Caki2 (cell line): Measurements from ENCODE around the gene FEN1. TPM values are rescaled to one million over a fixed set of nuclear protein-coding genes. Genes with fewer than 3 reads are reported as not detected.

Experiments
- DNase-seq: peaks from one replicate; pipeline ENCODE4 v3.0.0-alpha.2; 2015; ENCODE audit warnings: low read depth
- in situ Hi-C: cut with HindIII; loops from 2 replicates; pipeline ENCODE4 v1.10.0; 2016; ENCODE audit warnings: low sequenced_read_pairs, low pct_unique_long_range_greater_than_20kb, mixed read lengths
- total RNA-seq: library from RNA; depleted of rRNA; stranded (reverse); fragments of >200 nt; shearing (Covaris generic); gene quantifications from 2 replicates; pipeline ENCODE4 v1.2.3, GENCODE V29; 2014; ENCODE audit warnings: low replicate concordance

The FEN1 gene
- total RNA-seq, 1 experiment from 2014 or later = 61.0 TPM

GRCh38 chr11:61754534-61755482, 37.9 kb upstream of the FEN1 start:
- DNase-seq = no peak
- in situ Hi-C loops = no loop called here

GRCh38 chr11:61756147-61756451, 36.6 kb upstream of the FEN1 start:
- no peak for DNase-seq
- in situ Hi-C loops = no loop called here

DNA sequence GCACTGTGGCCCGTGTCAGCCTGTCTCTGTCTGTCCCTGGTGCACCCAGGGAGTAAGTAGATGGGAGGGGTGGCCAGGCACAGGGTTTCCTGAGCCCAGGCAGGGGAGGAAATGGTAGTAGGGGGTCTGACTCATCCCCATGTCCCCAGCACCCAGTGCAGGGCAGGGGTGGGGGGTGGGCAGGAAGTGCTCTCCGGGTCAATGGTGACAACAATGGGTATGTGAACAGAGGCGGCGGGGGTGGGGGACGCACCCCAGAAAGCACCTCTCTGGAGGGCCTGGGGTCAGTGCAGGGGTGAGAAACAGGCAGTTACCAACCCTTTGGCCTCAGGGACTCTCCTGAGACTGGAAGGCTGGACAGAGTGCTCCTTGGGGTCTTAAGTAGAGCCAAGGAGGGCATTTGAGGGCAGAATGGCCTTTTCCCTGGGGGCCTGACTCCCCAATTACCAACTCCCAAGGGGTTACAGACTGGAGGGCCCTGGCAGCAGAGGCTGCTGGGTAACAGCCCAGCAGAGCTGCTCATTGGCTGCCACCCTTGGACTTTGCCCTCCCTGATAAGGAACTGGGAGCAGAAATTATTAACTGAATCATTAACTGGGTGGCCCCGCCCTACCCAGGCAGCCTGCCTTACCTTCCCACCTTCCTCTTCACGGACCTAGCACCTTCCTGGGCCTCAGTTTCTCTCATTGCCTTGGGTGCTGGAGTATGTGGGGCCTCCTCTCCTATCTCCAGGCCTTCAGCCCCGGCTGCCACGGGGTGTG, 36.1 kb upstream of the FEN1 start:
- DNase-seq = peak; percentile 81
- in situ Hi-C loops = no loop called here

- in situ Hi-C loops = no loop called here
- DNase-seq = no peak
These were observed 35.4 kb upstream of the FEN1 start for GRCh38 chr11:61757213-61757862.

DNA sequence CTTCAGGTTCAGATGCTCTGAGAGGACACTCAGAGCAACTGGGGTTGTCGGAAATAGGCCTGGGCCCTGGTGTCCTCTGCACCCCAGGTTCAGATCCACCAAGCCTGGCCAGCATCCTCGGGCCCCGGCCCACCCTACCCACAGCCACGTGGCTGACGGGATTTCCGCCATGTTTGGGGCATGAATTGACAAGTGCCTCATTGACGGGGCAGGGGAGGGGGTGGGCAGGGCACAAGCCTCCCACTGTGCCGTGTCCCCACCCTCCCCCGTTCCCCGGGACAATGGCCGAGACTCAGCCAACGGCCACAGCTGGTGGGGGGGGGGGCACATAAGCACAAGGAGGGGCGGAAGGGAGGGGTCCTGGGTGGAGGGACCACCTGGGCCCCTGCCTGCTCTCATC, 31.8 kb upstream of the FEN1 start:
- in situ Hi-C loops = no loop called here
- no peak for DNase-seq

GRCh38 chr11:61761440-61762222, 31.1 kb upstream of the FEN1 start:
- DNase-seq = no peak
- in situ Hi-C loops = no loop called here

- in situ Hi-C loops = no loop called here
- no peak for DNase-seq
These were observed 30.5 kb upstream of the FEN1 start for GRCh38 chr11:61762223-61762615.

DNA sequence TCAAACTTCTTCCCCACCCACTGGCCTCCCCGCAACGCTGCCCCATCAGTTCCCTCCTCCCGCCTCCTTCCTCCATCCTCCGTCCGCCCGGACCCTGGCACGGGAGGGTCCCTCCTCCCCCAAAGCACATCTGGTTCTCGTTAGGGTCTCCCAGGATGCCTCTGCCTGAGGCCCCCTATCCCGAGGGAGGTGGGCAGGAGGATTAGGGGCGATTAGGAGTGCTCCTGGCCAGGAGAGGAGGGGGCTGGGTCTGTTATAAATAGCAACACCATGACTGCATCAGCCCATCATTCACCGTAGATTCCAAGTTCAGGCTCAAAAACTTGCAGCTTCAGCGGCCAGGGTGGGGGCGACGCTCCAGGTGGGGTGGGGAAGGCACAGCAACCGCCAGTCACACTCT, 29.9 kb upstream of the FEN1 start:
- no peak for DNase-seq
- in situ Hi-C loops = no loop called here

- in situ Hi-C loops = no loop called here
- DNase-seq = no peak
These were observed 28.6 kb upstream of the FEN1 start for GRCh38 chr11:61763930-61764605.

DNA sequence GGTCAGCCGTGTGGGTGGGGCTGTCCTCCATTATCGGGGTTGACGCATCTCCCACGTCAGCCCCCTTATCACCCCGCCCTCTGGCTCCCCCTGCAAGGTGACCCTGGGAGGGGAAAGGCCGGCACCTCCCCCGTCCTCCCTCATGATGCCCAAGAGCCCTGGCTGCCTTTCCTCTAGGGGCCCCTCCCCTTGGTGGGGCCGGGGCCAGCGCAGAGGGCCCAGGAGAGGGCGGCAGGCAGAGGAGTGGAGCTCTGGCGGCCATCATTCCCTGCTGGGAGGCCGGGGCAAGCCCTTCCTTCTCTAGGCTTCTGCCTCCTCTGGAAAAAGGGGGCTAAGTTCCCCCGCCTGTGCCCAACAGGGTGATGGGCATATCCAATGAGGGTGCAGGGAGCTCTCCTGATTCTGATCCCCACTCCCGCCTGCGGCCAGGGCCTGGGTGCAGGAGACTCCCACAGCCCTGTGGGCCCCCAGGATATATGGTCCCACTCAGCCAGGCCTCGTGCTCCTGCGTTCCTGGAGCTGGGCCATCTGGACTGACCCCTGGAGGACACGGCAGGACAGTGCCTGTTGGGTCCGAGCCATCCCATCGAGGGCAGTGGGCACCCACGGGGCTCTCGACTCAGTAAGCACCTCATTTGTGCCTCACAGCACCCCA, 28.0 kb upstream of the FEN1 start:
- in situ Hi-C loops = no loop called here

DNA sequence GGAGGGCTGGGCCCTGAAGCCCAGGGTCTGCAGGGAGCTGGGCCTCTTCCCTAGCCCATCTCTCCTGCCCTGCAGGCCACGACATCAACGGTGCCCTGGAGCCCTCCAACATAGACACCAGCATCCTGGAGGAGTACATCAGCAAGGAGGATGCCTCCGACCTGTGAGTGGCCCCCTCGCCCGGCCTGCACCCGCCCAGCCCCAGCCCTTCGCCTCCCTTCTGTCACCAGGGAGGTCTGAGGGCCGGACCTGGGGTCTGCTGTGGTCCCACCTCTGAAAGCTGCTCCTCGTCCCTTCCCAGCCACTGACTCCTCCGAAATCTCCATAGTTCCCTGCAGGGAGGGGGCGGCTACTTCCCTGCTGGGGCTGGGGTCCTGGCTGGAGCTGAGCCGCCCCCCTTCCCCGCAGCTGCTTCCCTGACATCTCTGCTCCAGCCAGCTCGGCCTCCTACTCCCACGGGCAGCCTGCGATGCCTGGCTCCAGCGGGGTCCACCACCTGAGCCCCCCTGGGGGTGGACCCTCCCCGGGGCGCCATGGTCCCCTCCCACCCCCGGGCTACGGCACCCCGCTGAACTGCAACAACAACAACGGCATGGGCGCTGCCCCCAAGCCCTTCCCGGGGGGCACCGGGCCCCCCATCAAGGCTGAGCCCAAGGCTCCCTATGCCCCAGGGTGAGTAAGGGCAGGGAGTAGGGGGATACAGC, 27.0 kb upstream of the FEN1 start:
- DNase-seq = no peak
- in situ Hi-C loops = no loop called here

More for the DNA sequence above, 28.0 kb upstream of the FEN1 start:
- DNase-seq = no peak

- in situ Hi-C loops = no loop called here
These were observed 26.3 kb upstream of the FEN1 start for GRCh38 chr11:61766353-61766841.

GRCh38 chr11:61768376-61769076, 24.2 kb upstream of the FEN1 start:
- in situ Hi-C loops = no loop called here
- DNase-seq = no peak

More at GRCh38 chr11:61766353-61766841, 26.3 kb upstream of the FEN1 start:
- DNase-seq = no peak

DNA sequence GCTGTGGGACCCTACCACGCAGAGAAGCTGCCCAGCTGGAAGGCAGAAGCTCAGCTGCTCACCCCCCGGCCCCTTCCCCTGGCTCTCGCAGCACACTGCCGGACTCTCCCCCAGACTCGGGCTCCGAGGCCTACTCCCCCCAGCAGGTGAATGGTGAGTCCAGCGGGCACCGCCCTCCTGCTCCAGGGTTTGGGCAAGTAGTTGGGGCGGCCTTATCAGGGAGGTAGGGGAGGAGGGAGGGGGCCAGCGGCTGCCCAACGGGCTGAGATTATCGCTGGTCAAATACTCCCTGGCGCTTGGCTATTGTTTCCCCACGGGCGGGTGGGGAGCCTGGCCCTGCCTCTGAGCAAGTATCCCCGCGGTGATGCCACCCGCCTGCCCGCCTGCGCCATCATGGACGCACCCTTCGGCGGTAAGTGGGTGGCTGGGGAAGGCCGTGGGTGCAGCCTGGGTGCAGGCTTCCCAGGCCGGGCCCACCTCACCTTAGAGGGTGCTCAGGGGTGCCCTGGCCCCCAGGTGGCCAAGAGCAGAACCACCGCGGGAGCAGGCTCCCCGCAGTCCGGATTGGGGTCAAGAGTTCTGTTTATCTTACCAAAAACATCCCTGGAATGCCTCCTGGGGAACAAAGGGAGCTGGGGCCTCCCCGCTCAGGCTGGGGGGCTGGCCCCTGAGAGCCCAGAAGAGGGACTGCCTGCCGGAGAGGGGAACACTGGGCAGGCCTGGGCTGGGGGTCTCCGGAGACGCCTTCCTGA, 23.4 kb upstream of the FEN1 start:
- no peak for DNase-seq
- in situ Hi-C loops = no loop called here

- no peak for DNase-seq
- in situ Hi-C loops = no loop called here
These were observed 22.6 kb upstream of the FEN1 start for GRCh38 chr11:61769946-61770683.
